ENCODE results near the gene CAP2. TPM values are rescaled to one million over a fixed set of nuclear protein-coding genes. Genes with fewer than 3 reads are reported as not detected.
A peak's percentile ranks its signal among the peaks of the same experiment; 100 is the strongest.
"Not testable (repeated sequence)": the region's sequence is repeated elsewhere in the genome, so short reads cannot be mapped to it uniquely, and the experiment has no call there.

Gene CAP2
- total RNA-seq, 4 donors from 2014 or later, result 4.8 to 10.1 (median 7.8) TPM

- no peaks in the 10 kb centered on the region for H3K9me3 ChIP-seq
- H3K27ac ChIP-seq, result no peak overlapping the region
- H3K4me1 ChIP-seq, result peaks cover 0 to 20% (median 5%) of the 10 kb centered on the region in 4 donors
- H3K4me3 ChIP-seq, result no peak overlapping the region
- in situ Hi-C loops (cut with MboI; ENCODE audit: low pct_ligation_motif_present in 1 of 4, low pct_unique_long_range_greater_than_20kb in 1 of 4, low sequenced_read_pairs in 3 of 4), result no loop called here
- peaks cover 4% of the 10 kb centered on the region for H3K27me3 ChIP-seq
- WGBS, 2 donors (ENCODE audit: low coverage in 1 of 2), result 47 to 73% methylated on average over 3 of the region's 3 CpGs
- TF ChIP-seq CTCF (IDR thresholded peaks at IDR 0.05) (no peak), POLR2AphosphoS5 (IDR thresholded peaks at IDR 0.05) (no peak), POLR2A (IDR thresholded peaks at IDR 0.05) (no peak), EP300 (IDR thresholded peaks at IDR 0.05; ENCODE audit: low read depth) (no peak)
- no peaks in the 10 kb centered on the region for H3K36me3 ChIP-seq
- intact Hi-C loops (cut with DNase I; ENCODE audit: low total_unique reads), result no loop called here
- no peak for DNase-seq
Observed at GRCh38 chr6:17397764-17398194, 4.4 kb downstream of the CAP2 start.

- in situ Hi-C loops (cut with MboI; ENCODE audit: low pct_ligation_motif_present in 1 of 4, low pct_unique_long_range_greater_than_20kb in 1 of 4, low sequenced_read_pairs in 3 of 4); intact Hi-C loops (cut with DNase I; ENCODE audit: low total_unique reads): not testable (repeated sequence)
- 81 to 95% methylated on average over 4 to 7 of the region's 7 CpGs for WGBS, 2 donors (ENCODE audit: low coverage in 1 of 2)
Observed at GRCh38 chr6:17405181-17405943, 12.0 kb downstream of the CAP2 start.

GRCh38 chr6:17405944-17406245 lies 12.5 kb downstream of the CAP2 start:
- H3K27me3 ChIP-seq, result no peaks in the 10 kb centered on the region
- peak overlapping the region in 1 of 4 donors; percentile 28 for H3K27ac ChIP-seq
- intact Hi-C loops (cut with DNase I; ENCODE audit: low total_unique reads), result no loop called here
- H3K36me3 ChIP-seq, result no peaks in the 10 kb centered on the region
- no peak overlapping the region for H3K4me3 ChIP-seq
- no peak for TF ChIP-seq EP300 (IDR thresholded peaks at IDR 0.05; ENCODE audit: low read depth)
- no peak for TF ChIP-seq POLR2A (IDR thresholded peaks at IDR 0.05)
- no peak for TF ChIP-seq POLR2AphosphoS5 (IDR thresholded peaks at IDR 0.05)
- TF ChIP-seq CTCF (IDR thresholded peaks at IDR 0.05), result no peak
- DNase-seq, result peak; percentile 26
- peaks cover 0 to 9% (median 3%) of the 10 kb centered on the region in 4 donors for H3K4me1 ChIP-seq
- in situ Hi-C loops (cut with MboI; ENCODE audit: low pct_ligation_motif_present in 1 of 4, low pct_unique_long_range_greater_than_20kb in 1 of 4, low sequenced_read_pairs in 3 of 4), result no loop called here
- peaks cover 0 to 3% of the 10 kb centered on the region in 2 donors for H3K9me3 ChIP-seq
- 73 to 80% methylated on average over 1 to 8 of the region's 8 CpGs for WGBS, 2 donors (ENCODE audit: low coverage in 1 of 2)

More at GRCh38 chr6:17405181-17405943, 12.0 kb downstream of the CAP2 start:
- not testable (repeated sequence) for H3K36me3 ChIP-seq, DNase-seq, H3K9me3 ChIP-seq, H3K4me1 ChIP-seq, H3K27me3 ChIP-seq, H3K4me3 ChIP-seq
- H3K27ac ChIP-seq, result peak overlapping the region in 1 of 4 donors; percentile 28

GRCh38 chr6:17408081-17408480 lies 14.7 kb downstream of the CAP2 start:
- no peak overlapping the region for H3K27ac ChIP-seq
- H3K4me3 ChIP-seq, result no peak overlapping the region
- TF ChIP-seq EP300 (IDR thresholded peaks at IDR 0.05; ENCODE audit: low read depth) (no peak), CTCF (IDR thresholded peaks at IDR 0.05) (no peak), POLR2A (IDR thresholded peaks at IDR 0.05) (no peak), POLR2AphosphoS5 (IDR thresholded peaks at IDR 0.05) (no peak)
- WGBS, 2 donors (ENCODE audit: low coverage in 1 of 2), result 50 to 81% methylated on average over 4 of the region's 4 CpGs
- peaks cover 0 to 9% (median 3%) of the 10 kb centered on the region in 4 donors for H3K4me1 ChIP-seq
- in situ Hi-C loops (cut with MboI; ENCODE audit: low pct_ligation_motif_present in 1 of 4, low pct_unique_long_range_greater_than_20kb in 1 of 4, low sequenced_read_pairs in 3 of 4) (no loop called here), intact Hi-C loops (cut with DNase I; ENCODE audit: low total_unique reads) (no loop called here)
- H3K36me3 ChIP-seq, result no peaks in the 10 kb centered on the region
- peaks cover 0 to 3% of the 10 kb centered on the region in 2 donors for H3K9me3 ChIP-seq
- no peak for DNase-seq
- H3K27me3 ChIP-seq, result no peaks in the 10 kb centered on the region

All from transverse colon (tissue), 4 donors.